Measurements from ENCODE around the gene MRPS9. TPM values are rescaled to one million over a fixed set of nuclear protein-coding genes. Genes with fewer than 3 reads are reported as not detected.

The MRPS9 gene
- total RNA-seq, 1 donor from 2014 or later: 34.7 TPM

GRCh38 chr2:105104208-105104731 is 66.4 kb downstream of the MRPS9 start:
- Histone ChIP-seq H3K4me3 (ENCODE audit: low read depth, low read length) (no peak overlapping the region), H3K36me3 (ENCODE audit: control insufficient read depth, insufficient read depth, low read length) (peaks cover 1% of the 10 kb centered on the region), H3K27me3 (ENCODE audit: control insufficient read depth, insufficient read depth, low read length) (no peaks in the 10 kb centered on the region)
- no peak for TF ChIP-seq CTCF (IDR thresholded peaks at IDR 0.05; ENCODE audit: insufficient read depth, low read length, poor library complexity, severe bottlenecking)
- DNase-seq (ENCODE audit: low read depth): peak; percentile 43

- Histone ChIP-seq H3K27me3 (ENCODE audit: control insufficient read depth, insufficient read depth, low read length) (no peaks in the 10 kb centered on the region), H3K4me3 (ENCODE audit: low read depth, low read length) (no peak overlapping the region)
- TF ChIP-seq CTCF (IDR thresholded peaks at IDR 0.05; ENCODE audit: insufficient read depth, low read length, poor library complexity, severe bottlenecking): no peak
Measured at GRCh38 chr2:105110295-105110829, 72.5 kb downstream of the MRPS9 start.

GRCh38 chr2:105111365-105112150 is 73.7 kb downstream of the MRPS9 start:
- H3K27me3 ChIP-seq (ENCODE audit: control insufficient read depth, insufficient read depth, low read length): no peaks in the 10 kb centered on the region
- TF ChIP-seq CTCF (IDR thresholded peaks at IDR 0.05; ENCODE audit: insufficient read depth, low read length, poor library complexity, severe bottlenecking): no peak
- H3K36me3 ChIP-seq (ENCODE audit: control insufficient read depth, insufficient read depth, low read length): no peaks in the 10 kb centered on the region
- H3K4me3 ChIP-seq (ENCODE audit: low read depth, low read length): no peak overlapping the region
- no peak for DNase-seq (ENCODE audit: low read depth)

More at GRCh38 chr2:105110295-105110829, 72.5 kb downstream of the MRPS9 start:
- DNase-seq (ENCODE audit: low read depth): no peak
- H3K36me3 ChIP-seq (ENCODE audit: control insufficient read depth, insufficient read depth, low read length): no peaks in the 10 kb centered on the region

- no peak overlapping the region for H3K4me3 ChIP-seq (ENCODE audit: low read depth, low read length)
- no peaks in the 10 kb centered on the region for H3K27me3 ChIP-seq (ENCODE audit: control insufficient read depth, insufficient read depth, low read length)
- DNase-seq (ENCODE audit: low read depth): no peak
- TF ChIP-seq CTCF (IDR thresholded peaks at IDR 0.05; ENCODE audit: insufficient read depth, low read length, poor library complexity, severe bottlenecking): no peak
- H3K36me3 ChIP-seq (ENCODE audit: control insufficient read depth, insufficient read depth, low read length): no peaks in the 10 kb centered on the region
Measured at GRCh38 chr2:105112345-105112744, 74.5 kb downstream of the MRPS9 start.

GRCh38 chr2:105113616-105114291 is 75.9 kb downstream of the MRPS9 start:
- Histone ChIP-seq H3K36me3 (ENCODE audit: control insufficient read depth, insufficient read depth, low read length) (no peaks in the 10 kb centered on the region), H3K27me3 (ENCODE audit: control insufficient read depth, insufficient read depth, low read length) (no peaks in the 10 kb centered on the region), H3K4me3 (ENCODE audit: low read depth, low read length) (no peak overlapping the region)
- no peak for DNase-seq (ENCODE audit: low read depth)
- no peak for TF ChIP-seq CTCF (IDR thresholded peaks at IDR 0.05; ENCODE audit: insufficient read depth, low read length, poor library complexity, severe bottlenecking)

Measured in kidney epithelial cell (primary cell).